RWPE2 (cell line): ENCODE measurements around the gene NECAB3.
A peak's percentile ranks its signal among the peaks of the same experiment; 100 is the strongest.

ENCODE experiments used
- ATAC-seq: fragments of 200-7000 bp; cut with Tn5 transposase; 3 replicates; pipeline ENCODE4 v1.9.1; 2021; ENCODE audit warnings: low read depth
- DNase-seq: peaks from one replicate; pipeline ENCODE4 v3.0.0-alpha.2; 2020; ENCODE audit warnings: low spot score
- H3K27ac ChIP-seq: fragments of 450-650 bp; 2 replicates; pipeline ENCODE4 v1.5.1; 2017; ENCODE audit warnings: mild to moderate bottlenecking; ENCODE audit not compliant: poor library complexity, severe bottlenecking
- H3K27me3 ChIP-seq: fragments of 250-450 bp; sonication (Bioruptor Pico); 2 replicates; pipeline ENCODE4 v1.5.1; 2021; ENCODE audit warnings: mild to moderate bottlenecking, moderate library complexity; ENCODE audit not compliant: insufficient read depth, poor library complexity, severe bottlenecking
- H3K36me3 ChIP-seq: fragments of 250-450 bp; sonication (Bioruptor Pico); 2 replicates; pipeline ENCODE4 v1.5.1; 2020; ENCODE audit warnings: low read depth, mild to moderate bottlenecking, moderate library complexity
- H3K4me1 ChIP-seq: fragments of 250-450 bp; sonication (Bioruptor Pico); 2 replicates; pipeline ENCODE4 v1.5.1; 2021; ENCODE audit warnings: mild to moderate bottlenecking, moderate library complexity; ENCODE audit not compliant: insufficient read depth, poor library complexity, severe bottlenecking
- H3K4me3 ChIP-seq: fragments of 250-450 bp; sonication (Bioruptor Pico); 2 replicates; pipeline ENCODE4 v1.5.1; 2021; ENCODE audit warnings: mild to moderate bottlenecking, moderate library complexity; ENCODE audit not compliant: severe bottlenecking
- H3K9me3 ChIP-seq: fragments of 250-450 bp; sonication (Bioruptor Pico); 2 replicates; pipeline ENCODE4 v1.5.1; 2021; ENCODE audit warnings: mild to moderate bottlenecking, moderate library complexity; ENCODE audit not compliant: severe bottlenecking
- CTCF ChIP-seq: fragments of 450-650 bp; IDR thresholded peaks from one replicate; pipeline ENCODE4 v1.5.1; 2017; ENCODE audit warnings: mild to moderate bottlenecking, moderate library complexity; ENCODE audit not compliant: poor library complexity, severe bottlenecking

NECAB3 gene

GRCh38 chr20:33709398-33709797, 35.2 kb upstream of the NECAB3 start:
- H3K27me3 ChIP-seq = no peaks in the 10 kb centered on the region
- H3K36me3 ChIP-seq = peaks cover 39% of the 10 kb centered on the region
- DNase-seq = no peak
- peak overlapping the region; percentile 4 for H3K27ac ChIP-seq
- no peaks in the 10 kb centered on the region for H3K4me1 ChIP-seq
- H3K4me3 ChIP-seq = no peak overlapping the region
- no peak for TF ChIP-seq CTCF
- no peaks in the 10 kb centered on the region for H3K9me3 ChIP-seq
- ATAC-seq = peak; percentile 50

- no peak overlapping the region for H3K4me3 ChIP-seq
- no peak for TF ChIP-seq CTCF
- H3K9me3 ChIP-seq = no peaks in the 10 kb centered on the region
- H3K27me3 ChIP-seq = no peaks in the 10 kb centered on the region
- ATAC-seq (no peak), DNase-seq (no peak)
- H3K27ac ChIP-seq = no peak overlapping the region
- no peaks in the 10 kb centered on the region for H3K4me1 ChIP-seq
- peaks cover 23% of the 10 kb centered on the region for H3K36me3 ChIP-seq
Observed at GRCh38 chr20:33707668-33708067, 33.4 kb upstream of the NECAB3 start.

- no peak for DNase-seq
- H3K9me3 ChIP-seq = no peaks in the 10 kb centered on the region
- no peak for TF ChIP-seq CTCF
- H3K36me3 ChIP-seq = peaks cover 14% of the 10 kb centered on the region
- no peaks in the 10 kb centered on the region for H3K4me1 ChIP-seq
- H3K4me3 ChIP-seq = no peak overlapping the region
- no peak overlapping the region for H3K27ac ChIP-seq
- ATAC-seq = peak; percentile 76
- H3K27me3 ChIP-seq = no peaks in the 10 kb centered on the region
Observed at GRCh38 chr20:33704197-33704924, 30.1 kb upstream of the NECAB3 start.

GRCh38 chr20:33703498-33704137, 29.4 kb upstream of the NECAB3 start:
- H3K27ac ChIP-seq = no peak overlapping the region
- no peak for DNase-seq
- 0 out of 3 replicates have a peak, but pooled peaks have one; percentile 6 for ATAC-seq
- H3K27me3 ChIP-seq = no peaks in the 10 kb centered on the region
- H3K4me1 ChIP-seq = no peaks in the 10 kb centered on the region
- no peaks in the 10 kb centered on the region for H3K9me3 ChIP-seq
- peaks cover 14% of the 10 kb centered on the region for H3K36me3 ChIP-seq
- no peak for TF ChIP-seq CTCF
- H3K4me3 ChIP-seq = no peak overlapping the region

- no peak for TF ChIP-seq CTCF
- H3K27me3 ChIP-seq = no peaks in the 10 kb centered on the region
- H3K4me3 ChIP-seq = no peak overlapping the region
- peaks cover 6% of the 10 kb centered on the region for H3K9me3 ChIP-seq
- DNase-seq = no peak
- ATAC-seq = peak; percentile 37; the same call in 2 of the 3 replicates
- H3K27ac ChIP-seq = no peak overlapping the region
- H3K4me1 ChIP-seq = no peaks in the 10 kb centered on the region
- peaks cover 14% of the 10 kb centered on the region for H3K36me3 ChIP-seq
Observed at GRCh38 chr20:33702861-33703260, 28.6 kb upstream of the NECAB3 start.
